GM23338 (cell line): Measurements from ENCODE around the gene KBTBD12. TPM values are rescaled to one million over a fixed set of nuclear protein-coding genes. Genes with fewer than 3 reads are reported as not detected.

ENCODE experiments used
- EZH2 ChIP-seq: fragments of 200-600 bp; sonication (generic); IDR thresholded peaks from one replicate; pipeline ENCODE4 v1.8.0; 2017; ENCODE audit warnings: antibody characterized with exemption, mild to moderate bottlenecking, low read depth; ENCODE audit not compliant: unreplicated experiment
- NANOG ChIP-seq: IDR thresholded peaks from 2 replicates; pipeline ENCODE4 v1.6.1; 2016; ENCODE audit warnings: antibody characterized with exemption, borderline replicate concordance
- POLR2AphosphoS5 ChIP-seq: IDR thresholded peaks from 2 replicates; pipeline ENCODE4 v1.6.1; 2016; ENCODE audit warnings: antibody characterized with exemption, low read depth
- ZNF114 ChIP-seq: fragments of 250-450 bp; sonication (Bioruptor Pico); IDR thresholded peaks from 2 replicates; pipeline ENCODE4 v1.5.0; 2020; ENCODE audit warnings: mild to moderate bottlenecking, moderate library complexity
- ZNF331 ChIP-seq: fragments of 250-450 bp; sonication (Bioruptor Pico); IDR thresholded peaks from 2 replicates; pipeline ENCODE4 v1.5.0; 2020; ENCODE audit warnings: low read depth, mild to moderate bottlenecking, moderate library complexity
- polyA plus RNA-seq: library from polyadenylated mRNA; unstranded; fragments of >200 nt; fragmentation: Nextera tagmentation; extraction: Ambion mirVana; gene quantifications from 2 replicates; pipeline ENCODE4 v1.2.1, GENCODE V29; 2016
- total RNA-seq: library from RNA; depleted of rRNA; stranded (reverse); fragments of >200 nt; shearing (Covaris generic); gene quantifications from 2 replicates; pipeline ENCODE4 v1.2.3, GENCODE V29; 2014
- TF ChIP-seq, protein P1 (sequence below): fragments of 250-450 bp; sonication (Bioruptor Pico); IDR thresholded peaks from 2 replicates; pipeline ENCODE4 v1.5.0; 2020; ENCODE audit warnings: mild to moderate bottlenecking, moderate library complexity
- TF ChIP-seq, protein P2 (sequence below): IDR thresholded peaks from 2 replicates; pipeline ENCODE4 v1.6.1; 2016; ENCODE audit warnings: antibody characterized with exemption
- TF ChIP-seq, protein P3 (sequence below), 2 experiments: fragments of 200-600 bp in 1 of 2; sonication (generic) in 1 of 2; conservative IDR thresholded peaks; 2 replicates each; pipeline versions ENCODE4 v1.5.1 to v1.6.1; 2016 to 2017; ENCODE audit warnings: antibody characterized with exemption in 2 of 2, low read depth in 2 of 2, mild to moderate bottlenecking in 2 of 2, moderate library complexity in 1 of 2

KBTBD12 gene
- total and polyA plus RNA-seq, 2 experiments from 2014 or later, result 0.53 to 0.69 TPM

DNA sequence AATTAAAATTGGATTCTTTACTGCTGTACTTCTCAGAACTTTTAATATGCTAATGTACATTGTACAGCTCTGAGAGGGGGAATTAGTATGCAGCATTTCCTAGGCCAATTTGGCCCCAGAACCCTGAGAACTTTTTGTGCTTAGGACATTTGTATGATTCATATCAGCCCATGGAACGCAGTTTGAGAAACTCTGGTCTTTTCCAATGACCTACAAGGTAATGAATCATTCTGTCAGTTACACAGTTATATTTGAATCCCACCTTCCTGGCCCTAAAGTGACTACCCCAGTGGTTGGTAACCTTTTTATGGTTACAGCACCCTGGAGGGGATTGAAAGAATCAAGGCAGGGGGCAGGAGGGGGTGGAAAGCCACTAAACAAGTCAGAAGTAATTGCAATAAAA, 25.6 kb upstream of the KBTBD12 start (continued):
- TF ChIP-seq, protein P1, sequence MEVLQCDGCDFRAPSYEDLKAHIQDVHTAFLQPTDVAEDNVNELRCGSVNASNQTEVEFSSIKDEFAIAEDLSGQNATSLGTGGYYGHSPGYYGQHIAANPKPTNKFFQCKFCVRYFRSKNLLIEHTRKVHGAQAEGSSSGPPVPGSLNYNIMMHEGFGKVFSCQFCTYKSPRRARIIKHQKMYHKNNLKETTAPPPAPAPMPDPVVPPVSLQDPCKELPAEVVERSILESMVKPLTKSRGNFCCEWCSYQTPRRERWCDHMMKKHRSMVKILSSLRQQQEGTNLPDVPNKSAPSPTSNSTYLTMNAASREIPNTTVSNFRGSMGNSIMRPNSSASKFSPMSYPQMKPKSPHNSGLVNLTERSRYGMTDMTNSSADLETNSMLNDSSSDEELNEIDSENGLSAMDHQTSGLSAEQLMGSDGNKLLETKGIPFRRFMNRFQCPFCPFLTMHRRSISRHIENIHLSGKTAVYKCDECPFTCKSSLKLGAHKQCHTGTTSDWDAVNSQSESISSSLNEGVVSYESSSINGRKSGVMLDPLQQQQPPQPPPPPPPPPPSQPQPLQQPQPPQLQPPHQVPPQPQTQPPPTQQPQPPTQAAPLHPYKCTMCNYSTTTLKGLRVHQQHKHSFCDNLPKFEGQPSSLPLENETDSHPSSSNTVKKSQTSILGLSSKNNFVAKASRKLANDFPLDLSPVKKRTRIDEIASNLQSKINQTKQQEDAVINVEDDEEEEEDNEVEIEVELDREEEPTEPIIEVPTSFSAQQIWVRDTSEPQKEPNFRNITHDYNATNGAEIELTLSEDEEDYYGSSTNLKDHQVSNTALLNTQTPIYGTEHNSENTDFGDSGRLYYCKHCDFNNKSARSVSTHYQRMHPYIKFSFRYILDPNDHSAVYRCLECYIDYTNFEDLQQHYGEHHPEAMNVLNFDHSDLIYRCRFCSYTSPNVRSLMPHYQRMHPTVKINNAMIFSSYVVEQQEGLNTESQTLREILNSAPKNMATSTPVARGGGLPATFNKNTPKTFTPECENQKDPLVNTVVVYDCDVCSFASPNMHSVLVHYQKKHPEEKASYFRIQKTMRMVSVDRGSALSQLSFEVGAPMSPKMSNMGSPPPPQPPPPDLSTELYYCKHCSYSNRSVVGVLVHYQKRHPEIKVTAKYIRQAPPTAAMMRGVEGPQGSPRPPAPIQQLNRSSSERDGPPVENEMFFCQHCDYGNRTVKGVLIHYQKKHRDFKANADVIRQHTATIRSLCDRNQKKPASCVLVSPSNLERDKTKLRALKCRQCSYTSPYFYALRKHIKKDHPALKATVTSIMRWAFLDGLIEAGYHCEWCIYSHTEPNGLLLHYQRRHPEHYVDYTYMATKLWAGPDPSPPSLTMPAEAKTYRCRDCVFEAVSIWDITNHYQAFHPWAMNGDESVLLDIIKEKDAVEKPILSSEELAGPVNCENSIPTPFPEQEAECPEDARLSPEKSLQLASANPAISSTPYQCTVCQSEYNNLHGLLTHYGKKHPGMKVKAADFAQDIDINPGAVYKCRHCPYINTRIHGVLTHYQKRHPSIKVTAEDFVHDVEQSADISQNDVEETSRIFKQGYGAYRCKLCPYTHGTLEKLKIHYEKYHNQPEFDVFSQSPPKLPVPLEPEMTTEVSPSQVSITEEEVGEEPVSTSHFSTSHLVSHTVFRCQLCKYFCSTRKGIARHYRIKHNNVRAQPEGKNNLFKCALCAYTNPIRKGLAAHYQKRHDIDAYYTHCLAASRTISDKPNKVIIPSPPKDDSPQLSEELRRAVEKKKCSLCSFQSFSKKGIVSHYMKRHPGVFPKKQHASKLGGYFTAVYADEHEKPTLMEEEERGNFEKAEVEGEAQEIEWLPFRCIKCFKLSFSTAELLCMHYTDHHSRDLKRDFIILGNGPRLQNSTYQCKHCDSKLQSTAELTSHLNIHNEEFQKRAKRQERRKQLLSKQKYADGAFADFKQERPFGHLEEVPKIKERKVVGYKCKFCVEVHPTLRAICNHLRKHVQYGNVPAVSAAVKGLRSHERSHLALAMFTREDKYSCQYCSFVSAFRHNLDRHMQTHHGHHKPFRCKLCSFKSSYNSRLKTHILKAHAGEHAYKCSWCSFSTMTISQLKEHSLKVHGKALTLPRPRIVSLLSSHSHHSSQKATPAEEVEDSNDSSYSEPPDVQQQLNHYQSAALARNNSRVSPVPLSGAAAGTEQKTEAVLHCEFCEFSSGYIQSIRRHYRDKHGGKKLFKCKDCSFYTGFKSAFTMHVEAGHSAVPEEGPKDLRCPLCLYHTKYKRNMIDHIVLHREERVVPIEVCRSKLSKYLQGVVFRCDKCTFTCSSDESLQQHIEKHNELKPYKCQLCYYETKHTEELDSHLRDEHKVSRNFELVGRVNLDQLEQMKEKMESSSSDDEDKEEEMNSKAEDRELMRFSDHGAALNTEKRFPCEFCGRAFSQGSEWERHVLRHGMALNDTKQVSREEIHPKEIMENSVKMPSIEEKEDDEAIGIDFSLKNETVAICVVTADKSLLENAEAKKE (CRISPR knock-in tag), result no peak
- TF ChIP-seq POLR2AphosphoS5, result no peak
- TF ChIP-seq ZNF331 (CRISPR knock-in tag), result no peak
- no peak for TF ChIP-seq NANOG
- no peak for TF ChIP-seq ZNF114
- TF ChIP-seq, protein P2, sequence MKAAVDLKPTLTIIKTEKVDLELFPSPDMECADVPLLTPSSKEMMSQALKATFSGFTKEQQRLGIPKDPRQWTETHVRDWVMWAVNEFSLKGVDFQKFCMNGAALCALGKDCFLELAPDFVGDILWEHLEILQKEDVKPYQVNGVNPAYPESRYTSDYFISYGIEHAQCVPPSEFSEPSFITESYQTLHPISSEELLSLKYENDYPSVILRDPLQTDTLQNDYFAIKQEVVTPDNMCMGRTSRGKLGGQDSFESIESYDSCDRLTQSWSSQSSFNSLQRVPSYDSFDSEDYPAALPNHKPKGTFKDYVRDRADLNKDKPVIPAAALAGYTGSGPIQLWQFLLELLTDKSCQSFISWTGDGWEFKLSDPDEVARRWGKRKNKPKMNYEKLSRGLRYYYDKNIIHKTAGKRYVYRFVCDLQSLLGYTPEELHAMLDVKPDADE, result no peak
- TF ChIP-seq EZH2, result no peak
- TF ChIP-seq, protein P3, sequence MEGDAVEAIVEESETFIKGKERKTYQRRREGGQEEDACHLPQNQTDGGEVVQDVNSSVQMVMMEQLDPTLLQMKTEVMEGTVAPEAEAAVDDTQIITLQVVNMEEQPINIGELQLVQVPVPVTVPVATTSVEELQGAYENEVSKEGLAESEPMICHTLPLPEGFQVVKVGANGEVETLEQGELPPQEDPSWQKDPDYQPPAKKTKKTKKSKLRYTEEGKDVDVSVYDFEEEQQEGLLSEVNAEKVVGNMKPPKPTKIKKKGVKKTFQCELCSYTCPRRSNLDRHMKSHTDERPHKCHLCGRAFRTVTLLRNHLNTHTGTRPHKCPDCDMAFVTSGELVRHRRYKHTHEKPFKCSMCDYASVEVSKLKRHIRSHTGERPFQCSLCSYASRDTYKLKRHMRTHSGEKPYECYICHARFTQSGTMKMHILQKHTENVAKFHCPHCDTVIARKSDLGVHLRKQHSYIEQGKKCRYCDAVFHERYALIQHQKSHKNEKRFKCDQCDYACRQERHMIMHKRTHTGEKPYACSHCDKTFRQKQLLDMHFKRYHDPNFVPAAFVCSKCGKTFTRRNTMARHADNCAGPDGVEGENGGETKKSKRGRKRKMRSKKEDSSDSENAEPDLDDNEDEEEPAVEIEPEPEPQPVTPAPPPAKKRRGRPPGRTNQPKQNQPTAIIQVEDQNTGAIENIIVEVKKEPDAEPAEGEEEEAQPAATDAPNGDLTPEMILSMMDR (conservative IDR thresholded peaks at IDR 0.05; ENCODE audit: low read depth in 2 of 2), result no peak
